HCT116 (cell line): Measurements from ENCODE around the gene RNU6-9. TPM values are rescaled to one million over a fixed set of nuclear protein-coding genes. Genes with fewer than 3 reads are reported as not detected.
A peak's percentile ranks its signal among the peaks of the same experiment; 100 is the strongest.
"Not testable (repeated sequence)": the region's sequence is repeated elsewhere in the genome, so short reads cannot be mapped to it uniquely, and the experiment has no call there.

Experiments
- ATAC-seq: fragments of 200-7000 bp; cut with Tn5 transposase; 2 replicates; pipeline ENCODE4 v1.9.1; 2020; ENCODE audit warnings: mild to moderate bottlenecking, moderate library complexity
- BruUV-seq: library from RNA; stranded (reverse); fragments of 400-500 nt; replicated peaks from 2 replicates; lab custom pipeline; 2021; lab: Mats Ljungman, UMichigan
- CTCF ChIA-PET: fragments of 300-600 bp; sonication (Branson Sonifier 250); formaldehyde crosslinking; loops from one replicate; lab custom pipeline; 2021; ENCODE audit warnings: antibody characterized with exemption; lab: Charles Lee
- POLR2A ChIA-PET: fragments of 300-600, 350-600 bp; sonication (Branson Sonifier 250); formaldehyde crosslinking; loops from one replicate; lab custom pipeline; 2021; ENCODE audit warnings: antibody characterized with exemption; lab: Charles Lee
- RAD21 ChIA-PET, 2 experiments: fragments of 300-600 bp; sonication (Branson Sonifier 250); formaldehyde crosslinking; loops; one replicate each; lab custom pipeline; 2023; ENCODE audit warnings: low total read pairs in 2 of 2; ENCODE audit not compliant: uncharacterized antibody in 2 of 2, unreplicated experiment in 2 of 2, low non-redundant PET in 1 of 2; lab: Charles Lee
- DNase-seq: peaks from one replicate; pipeline ENCODE4 v3.0.0-alpha.2; 2010; ENCODE audit warnings: low read depth, low spot score
- H2AFZ ChIP-seq: fragments of 200-600 bp; shearing (Covaris generic), sonication (generic); 2 replicates; pipeline ENCODE4 v1.6.1; 2017; ENCODE audit warnings: low read depth, mixed run types, mixed read lengths, antibody characterized with exemption, low read length; ENCODE audit not compliant: poor library complexity, severe bottlenecking
- H3K27ac ChIP-seq: 2 replicates; pipeline ENCODE4 v1.5.1; 2012; ENCODE audit warnings: low read depth, low read length
- H3K27me3 ChIP-seq: fragments of 200-600 bp; sonication (generic); 2 replicates; pipeline ENCODE4 v1.6.1; 2016; ENCODE audit warnings: mixed run types, low read length, mixed read lengths; ENCODE audit not compliant: insufficient read depth
- H3K36me3 ChIP-seq, 2 experiments: fragments of 200-500 bp in 1 of 2; fragments of 200-600 bp in 1 of 2; sonication (Bioruptor generic) in 1 of 2; sonication (generic) in 1 of 2; 2 replicates each; pipeline versions ENCODE4 v1.5.1 to v1.6.1; 2014 to 2016; ENCODE audit warnings: low read length in 2 of 2, inconsistent platforms in 1 of 2, mixed read lengths in 1 of 2, mixed run types in 1 of 2; ENCODE audit not compliant: insufficient read depth in 2 of 2, control insufficient read depth in 1 of 2
- H3K4me1 ChIP-seq, 2 experiments: fragments of 200-600 bp in 1 of 2; sonication (generic) in 1 of 2; 2 replicates each; pipeline versions ENCODE4 v1.5.1 to v1.6.1; 2012 to 2017; ENCODE audit warnings: low read length in 2 of 2, inconsistent platforms in 1 of 2, mild to moderate bottlenecking in 1 of 2, mixed read lengths in 1 of 2, mixed run types in 1 of 2, moderate library complexity in 1 of 2; ENCODE audit not compliant: insufficient read depth in 2 of 2, control insufficient read depth in 1 of 2
- H3K4me2 ChIP-seq: fragments of 200-600 bp; sonication (generic); 2 replicates; pipeline ENCODE4 v1.6.1; 2017; ENCODE audit warnings: mixed run types, low read length, mixed read lengths
- H3K4me3 ChIP-seq, 2 experiments: fragments of 200-600 bp in 1 of 2; sonication (generic) in 1 of 2; replicated peaks in 1 of 2; 2 replicates each; pipeline ENCODE4 v1.5.1; 2011 to 2016; ENCODE audit warnings: low read length in 2 of 2, control low read depth in 1 of 2, low read depth in 1 of 2, mild to moderate bottlenecking in 1 of 2, mixed read lengths in 1 of 2, mixed run types in 1 of 2
- H3K79me2 ChIP-seq: fragments of 200-600 bp; sonication (generic); 2 replicates; pipeline ENCODE4 v1.6.1; 2017; ENCODE audit warnings: mild to moderate bottlenecking, mixed run types, low read length, moderate library complexity, mixed read lengths; ENCODE audit not compliant: insufficient read depth
- H3K9ac ChIP-seq: fragments of 200-600 bp; sonication (generic); 2 replicates; pipeline ENCODE4 v1.6.1; 2016; ENCODE audit warnings: low read length, mixed read lengths
- H3K9me2 ChIP-seq: fragments of 200-600 bp; sonication (generic), shearing (Covaris generic); 2 replicates; pipeline ENCODE4 v1.6.1; 2017; ENCODE audit warnings: mixed run types, mild to moderate bottlenecking, moderate library complexity; ENCODE audit not compliant: insufficient read depth
- H3K9me3 ChIP-seq, 2 experiments: fragments of 200-500 bp in 1 of 2; fragments of 200-600 bp in 1 of 2; sonication (Bioruptor generic) in 1 of 2; sonication (generic) in 1 of 2; 2 replicates each; pipeline ENCODE4 v1.6.1; 2014 to 2017; ENCODE audit warnings: low read length in 2 of 2, mixed read lengths in 2 of 2, inconsistent platforms in 1 of 2, low read depth in 1 of 2, mild to moderate bottlenecking in 1 of 2, mixed run types in 1 of 2, moderate library complexity in 1 of 2; ENCODE audit not compliant: control insufficient read depth in 1 of 2, insufficient read depth in 1 of 2
- H4K20me1 ChIP-seq: fragments of 200-600 bp; sonication (generic), shearing (Covaris generic); 2 replicates; pipeline ENCODE4 v1.6.1; 2017; ENCODE audit warnings: mixed run types, mild to moderate bottlenecking, moderate library complexity; ENCODE audit not compliant: insufficient read depth
- ELF1 ChIP-seq: IDR thresholded peaks from 2 replicates; pipeline ENCODE4 v1.6.1; 2012; ENCODE audit warnings: low read depth, borderline replicate concordance
- EZH2phosphoT487 ChIP-seq: fragments of 200-600 bp; IDR thresholded peaks from 2 replicates; pipeline ENCODE4 v1.6.1; 2018; ENCODE audit warnings: antibody characterized with exemption, borderline replicate concordance
- REST ChIP-seq: IDR thresholded peaks from 2 replicates; pipeline ENCODE4 v1.6.1; 2012; ENCODE audit warnings: low read depth
- YY1 ChIP-seq: IDR thresholded peaks from 2 replicates; pipeline ENCODE4 v1.6.1; 2011; ENCODE audit warnings: low read length, low read depth, moderate library complexity, mild to moderate bottlenecking; ENCODE audit not compliant: insufficient replicate concordance; ENCODE audit errors: extremely low read depth
- ZNF274 ChIP-seq: fragments of 200-500 bp; sonication (Bioruptor generic); IDR thresholded peaks from 2 replicates; pipeline ENCODE4 v1.6.1; 2014; ENCODE audit warnings: mild to moderate bottlenecking, low read depth, low read length, inconsistent platforms
- intact Hi-C: fragments of 100-400 bp; cut with micrococcal nuclease; formaldehyde crosslinking; loops from 2 replicates; pipeline ENCODE4 v1.10.0; 2022
- total RNA-seq: library from RNA; stranded (reverse); gene quantifications from one replicate; pipeline ENCODE4 v1.2.1, GENCODE V29; 2021; ENCODE audit not compliant: unreplicated experiment
- TF ChIP-seq, protein P1 (sequence below): IDR thresholded peaks from 2 replicates; pipeline ENCODE4 v1.6.1; 2012

Gene RNU6-9
- total RNA-seq, 1 experiment from 2014 or later = not detected

GRCh38 chr19:890831-891230 lies 2.5 kb upstream of the RNU6-9 start:
- H3K4me1 ChIP-seq = peaks cover 0 to 13% of the 10 kb centered on the region in 2 experiments; a peak in 2 of 4 replicates
- ATAC-seq (no peak), DNase-seq (no peak)
- H3K4me2 ChIP-seq = no peak overlapping the region
- H3K79me2 ChIP-seq = peaks cover 12% of the 10 kb centered on the region; the same call in 1 of the 2 replicates
- no peak overlapping the region for H3K4me3 ChIP-seq
- POLR2A ChIA-PET = no interaction called here
- H3K9me2 ChIP-seq = no peaks in the 10 kb centered on the region
- TF ChIP-seq REST (no peak), EZH2phosphoT487 (no peak), ELF1 (no peak), YY1 (no peak), ZNF274 (no peak)
- TF ChIP-seq, protein P1, sequence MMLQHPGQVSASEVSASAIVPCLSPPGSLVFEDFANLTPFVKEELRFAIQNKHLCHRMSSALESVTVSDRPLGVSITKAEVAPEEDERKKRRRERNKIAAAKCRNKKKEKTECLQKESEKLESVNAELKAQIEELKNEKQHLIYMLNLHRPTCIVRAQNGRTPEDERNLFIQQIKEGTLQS = no peak
- no peak overlapping the region for H2AFZ ChIP-seq
- no peak overlapping the region for H3K9ac ChIP-seq
- no peaks in the 10 kb centered on the region for H4K20me1 ChIP-seq
- H3K27me3 ChIP-seq = no peaks in the 10 kb centered on the region
- no peaks in the 10 kb centered on the region for H3K9me3 ChIP-seq
- no TSS peak for BruUV-seq
- RAD21 ChIA-PET = no interaction called here
- CTCF ChIA-PET = no interaction called here
- intact Hi-C loops = no loop called here
- no peak overlapping the region; the same call in 1 of the 2 replicates for H3K27ac ChIP-seq
- peaks cover 9 to 19% of the 10 kb centered on the region in 2 experiments; a peak in 3 of 4 replicates for H3K36me3 ChIP-seq

- DNase-seq, BruUV-seq, H4K20me1 ChIP-seq, H3K9me3 ChIP-seq, intact Hi-C loops, H2AFZ ChIP-seq, RAD21 ChIA-PET, POLR2A ChIA-PET, ATAC-seq, CTCF ChIA-PET, H3K9me2 ChIP-seq, H3K27me3 ChIP-seq: not testable (repeated sequence)
- peak overlapping the region; percentile 80 for H3K4me2 ChIP-seq
- H3K9ac ChIP-seq = peak overlapping the region; percentile 87
- peaks cover 12% of the 10 kb centered on the region; the same call in 1 of the 2 replicates for H3K79me2 ChIP-seq
- peaks cover 0 to 13% of the 10 kb centered on the region in 2 experiments; a peak in 2 of 4 replicates for H3K4me1 ChIP-seq
- H3K4me3 ChIP-seq = peak overlapping the region; percentile 83 to 85
- peaks cover 7 to 19% of the 10 kb centered on the region in 2 experiments; a peak in 3 of 4 replicates for H3K36me3 ChIP-seq
- H3K27ac ChIP-seq = peak overlapping the region; percentile 82
Measured at GRCh38 chr19:891421-892200, 1.7 kb upstream of the RNU6-9 start.
